Caco-2 (cell line): ENCODE measurements around the gene SOX5. TPM values are rescaled to one million over a fixed set of nuclear protein-coding genes. Genes with fewer than 3 reads are reported as not detected.

Source experiments
- Bru-seq: library from RNA; stranded (reverse); fragments of 400-500 nt; gene quantifications from one replicate; lab custom pipeline; 2021; lab: Mats Ljungman, UMichigan
- BruChase-seq, 2 experiments: library from RNA; stranded (reverse); fragments of 400-500 nt; gene quantifications; one replicate each; lab custom pipeline; 2021; lab: Mats Ljungman, UMichigan
- BruUV-seq: library from RNA; stranded (reverse); fragments of 400-500 nt; replicated peaks from 2 replicates; lab custom pipeline; 2021; lab: Mats Ljungman, UMichigan
- CTCF ChIA-PET: fragments of 300-600 bp; sonication (Branson Sonifier 250); formaldehyde crosslinking; loops from one replicate; lab custom pipeline; 2022; ENCODE audit warnings: antibody characterized with exemption; lab: Charles Lee
- POLR2A ChIA-PET: fragments of 300-600 bp; sonication (Branson Sonifier 250); formaldehyde crosslinking; loops from one replicate; lab custom pipeline; 2022; ENCODE audit warnings: antibody characterized with exemption; lab: Charles Lee
- DNase-seq, 2 experiments: peaks; one replicate each; pipeline versions ENCODE4 v3.0.0 to v3.0.0-alpha.2; 2020 to 2022
- H3K27me3 ChIP-seq: replicated peaks from 2 replicates; pipeline ENCODE4 v1.6.0; 2011; ENCODE audit warnings: low read length; ENCODE audit not compliant: control insufficient read depth, insufficient read depth
- H3K36me3 ChIP-seq: 2 replicates; pipeline ENCODE4 v1.5.1; 2011; ENCODE audit warnings: low read length; ENCODE audit not compliant: control insufficient read depth, insufficient read depth
- H3K4me1 ChIP-seq: fragments of 250-450 bp; sonication (Bioruptor Pico); 2 replicates; pipeline ENCODE4 v1.5.1; 2020; ENCODE audit warnings: mild to moderate bottlenecking
- H3K4me3 ChIP-seq: 2 replicates; pipeline ENCODE4 v1.5.1; 2011; ENCODE audit warnings: low read depth, mild to moderate bottlenecking, control low read depth, low read length
- H3K9me3 ChIP-seq: fragments of 250-450 bp; sonication (Bioruptor Pico); 2 replicates; pipeline ENCODE4 v1.5.1; 2020; ENCODE audit warnings: mild to moderate bottlenecking, moderate library complexity
- H3K27ac Mint-ChIP-seq: one replicate; pipeline ENCODE4 v1.8.0; 2022; ENCODE audit warnings: mixed read lengths; ENCODE audit not compliant: unreplicated experiment
- H3K27me3 Mint-ChIP-seq: one replicate; pipeline ENCODE4 v1.8.0; 2022; ENCODE audit warnings: mixed read lengths; ENCODE audit not compliant: insufficient read depth, unreplicated experiment
- H3K36me3 Mint-ChIP-seq: one replicate; pipeline ENCODE4 v1.8.0; 2022; ENCODE audit warnings: mild to moderate bottlenecking, mixed read lengths; ENCODE audit not compliant: insufficient read depth, unreplicated experiment
- H3K4me1 Mint-ChIP-seq: one replicate; pipeline ENCODE4 v1.8.0; 2022; ENCODE audit warnings: low read depth, mixed read lengths; ENCODE audit not compliant: unreplicated experiment
- H3K4me3 Mint-ChIP-seq: one replicate; pipeline ENCODE4 v1.8.0; 2022; ENCODE audit warnings: mild to moderate bottlenecking, moderate library complexity, mixed read lengths; ENCODE audit not compliant: unreplicated experiment
- H3K9me3 Mint-ChIP-seq: one replicate; pipeline ENCODE4 v1.8.0; 2022; ENCODE audit warnings: mixed read lengths; ENCODE audit not compliant: unreplicated experiment
- intact Hi-C: fragments of 100-400 bp; cut with micrococcal nuclease; formaldehyde crosslinking; loops from one replicate; pipeline ENCODE4 v1.10.0; 2022; ENCODE audit not compliant: unreplicated experiment
- long read RNA-seq: library from polyadenylated mRNA; stranded (forward); transcript quantifications from one replicate; pipeline ENCODE4 v2.0.0, GENCODE V29; 2022
- total RNA-seq: library from RNA; stranded (reverse); gene quantifications from 2 replicates; pipeline ENCODE4 v1.2.3, GENCODE V29; 2022
- TF ChIP-seq, protein P1 (sequence below), 2 experiments: fragments of 200-600 bp in 1 of 2; IDR thresholded peaks; 1 replicate in 1 of 2; 2 replicates in 1 of 2; pipeline versions ENCODE4 v1.5.1 to v1.8.0; 2011 to 2022; ENCODE audit warnings: antibody characterized with exemption in 1 of 2, control low read depth in 1 of 2, inconsistent platforms in 1 of 2, low read depth in 1 of 2, low read length in 1 of 2, mild to moderate bottlenecking in 1 of 2, moderate library complexity in 1 of 2; ENCODE audit not compliant: insufficient read depth in 1 of 2, severe bottlenecking in 1 of 2, unreplicated experiment in 1 of 2

Gene SOX5
- 15.4 and 16.8 TPM in 2 replicates for total RNA-seq
- Bru-seq, nascent RNA: percentile 75 among the genes with signal in this experiment
- percentile 76 among the genes with signal in this experiment for BruChase-seq, experiment 1, labeled RNA remaining after a 2-hour chase
- BruChase-seq, experiment 2, labeled RNA remaining after a 6-hour chase: percentile 60 among the genes with signal in this experiment
- long read RNA-seq, partial matches to known transcripts: 0 of 5 reads
- long read RNA-seq, other reads (novel, unspliced or antisense): 5 of 5 reads

- no peaks in the 10 kb centered on the region for H3K36me3 Mint-ChIP-seq
- H3K27me3 Mint-ChIP-seq: no peaks in the 10 kb centered on the region
- H3K27ac Mint-ChIP-seq: no peak within 1 kb of the TSS
- BruUV-seq: no TSS peak
- H3K9me3 ChIP-seq: no peaks in the 10 kb centered on the region
- peak; percentile 60 to 61 for DNase-seq
- POLR2A ChIA-PET: no interaction called here
- peak within 1 kb of the TSS; percentile 48 for H3K4me3 ChIP-seq
- CTCF ChIA-PET: no interaction called here
- no peaks in the 10 kb centered on the region for H3K27me3 ChIP-seq
- intact Hi-C loops: loop anchor here (10.0 kb wide), 1 partner anchor 745 kb away; no protein-coding TSS in a partner anchor
- H3K36me3 ChIP-seq: no peaks in the 10 kb centered on the region
- H3K9me3 Mint-ChIP-seq: no peaks in the 10 kb centered on the region
- no peaks in the 10 kb centered on the region for H3K4me1 ChIP-seq
- TF ChIP-seq, protein P1, sequence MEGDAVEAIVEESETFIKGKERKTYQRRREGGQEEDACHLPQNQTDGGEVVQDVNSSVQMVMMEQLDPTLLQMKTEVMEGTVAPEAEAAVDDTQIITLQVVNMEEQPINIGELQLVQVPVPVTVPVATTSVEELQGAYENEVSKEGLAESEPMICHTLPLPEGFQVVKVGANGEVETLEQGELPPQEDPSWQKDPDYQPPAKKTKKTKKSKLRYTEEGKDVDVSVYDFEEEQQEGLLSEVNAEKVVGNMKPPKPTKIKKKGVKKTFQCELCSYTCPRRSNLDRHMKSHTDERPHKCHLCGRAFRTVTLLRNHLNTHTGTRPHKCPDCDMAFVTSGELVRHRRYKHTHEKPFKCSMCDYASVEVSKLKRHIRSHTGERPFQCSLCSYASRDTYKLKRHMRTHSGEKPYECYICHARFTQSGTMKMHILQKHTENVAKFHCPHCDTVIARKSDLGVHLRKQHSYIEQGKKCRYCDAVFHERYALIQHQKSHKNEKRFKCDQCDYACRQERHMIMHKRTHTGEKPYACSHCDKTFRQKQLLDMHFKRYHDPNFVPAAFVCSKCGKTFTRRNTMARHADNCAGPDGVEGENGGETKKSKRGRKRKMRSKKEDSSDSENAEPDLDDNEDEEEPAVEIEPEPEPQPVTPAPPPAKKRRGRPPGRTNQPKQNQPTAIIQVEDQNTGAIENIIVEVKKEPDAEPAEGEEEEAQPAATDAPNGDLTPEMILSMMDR (IDR thresholded peaks at IDR 0.05; ENCODE audit: insufficient read depth in 1 of 2, low read depth in 1 of 2, low read length in 1 of 2, severe bottlenecking in 1 of 2, unreplicated experiment in 1 of 2): no peak
- no peak within 1 kb of the TSS for H3K4me3 Mint-ChIP-seq
- H3K4me1 Mint-ChIP-seq: no peaks in the 10 kb centered on the region
Observed at GRCh38 chr12:23949348-23950209, at the start of gene SOX5. Gene SOX5 (minus strand): TSS chr12:23949670. CDS start chr12:23949601, 69 bp downstream.

DNA sequence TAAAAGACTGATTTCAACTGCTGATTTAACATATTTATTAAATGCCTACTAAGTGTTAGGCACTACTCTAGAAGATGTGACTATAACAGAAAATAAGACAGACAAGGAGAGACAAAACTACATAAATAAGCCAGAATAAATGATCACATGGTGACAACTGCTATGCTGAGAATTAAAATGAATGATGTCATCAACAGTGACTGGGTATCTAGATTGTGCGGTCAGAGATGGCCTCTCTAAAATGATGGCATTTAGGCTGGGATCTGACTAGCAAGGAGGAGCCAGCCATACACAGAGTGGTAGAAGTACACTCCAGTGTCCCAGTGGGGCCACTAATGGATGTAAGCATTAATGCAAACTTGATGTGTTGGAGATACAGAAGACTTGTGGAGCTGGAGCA, 37.6 kb upstream of the SOX5 start:
- POLR2A ChIA-PET: no interaction called here

DNA sequence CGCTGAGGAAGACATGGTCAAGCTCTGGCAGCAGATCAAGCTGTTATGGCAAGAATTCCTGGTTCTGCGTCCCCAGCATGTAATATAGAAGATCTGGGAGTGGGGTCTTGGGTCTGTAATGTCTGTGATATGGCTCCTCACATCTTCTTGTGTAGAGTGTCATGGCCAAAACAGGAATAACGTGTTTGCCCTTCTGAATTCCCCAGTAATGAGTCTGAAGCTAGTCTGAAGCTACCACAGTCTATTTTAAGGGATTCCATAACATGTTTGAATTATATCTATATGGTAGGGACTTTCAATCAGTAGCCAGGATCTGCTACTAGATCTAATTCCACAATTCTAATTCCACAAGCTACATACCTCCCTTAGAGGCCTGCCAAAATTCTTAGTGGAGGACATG, 31.4 kb upstream of the SOX5 start:
- Histone ChIP-seq H3K27me3 (no peaks in the 10 kb centered on the region), H3K4me1 (no peaks in the 10 kb centered on the region), H3K9me3 (no peaks in the 10 kb centered on the region), H3K4me3 (no peak overlapping the region), H3K36me3 (no peaks in the 10 kb centered on the region)
- no peaks in the 10 kb centered on the region for H3K4me1 Mint-ChIP-seq
- no peaks in the 10 kb centered on the region for H3K36me3 Mint-ChIP-seq
- no TSS peak for BruUV-seq
- no peak overlapping the region for H3K4me3 Mint-ChIP-seq
- no peak for DNase-seq
- CTCF ChIA-PET: no interaction called here
- H3K27me3 Mint-ChIP-seq: no peaks in the 10 kb centered on the region
- H3K9me3 Mint-ChIP-seq: no peaks in the 10 kb centered on the region
- TF ChIP-seq, protein P1 (IDR thresholded peaks at IDR 0.05; ENCODE audit: insufficient read depth in 1 of 2, low read depth in 1 of 2, low read length in 1 of 2, severe bottlenecking in 1 of 2, unreplicated experiment in 1 of 2): no peak
- intact Hi-C loops: no loop called here
- no peak overlapping the region for H3K27ac Mint-ChIP-seq
- POLR2A ChIA-PET: no interaction called here

More for the DNA sequence above, 37.6 kb upstream of the SOX5 start:
- intact Hi-C loops: no loop called here
- no peak for DNase-seq
- Mint-ChIP-seq H3K27ac (no peak overlapping the region), H3K9me3 (no peaks in the 10 kb centered on the region), H3K36me3 (no peaks in the 10 kb centered on the region), H3K27me3 (peaks cover 2% of the 10 kb centered on the region), H3K4me3 (no peak overlapping the region), H3K4me1 (no peaks in the 10 kb centered on the region)
- Histone ChIP-seq H3K27me3 (no peaks in the 10 kb centered on the region), H3K4me3 (no peak overlapping the region), H3K9me3 (no peaks in the 10 kb centered on the region), H3K36me3 (no peaks in the 10 kb centered on the region), H3K4me1 (no peaks in the 10 kb centered on the region)
- CTCF ChIA-PET: no interaction called here
- no TSS peak for BruUV-seq
- TF ChIP-seq, protein P1 (IDR thresholded peaks at IDR 0.05; ENCODE audit: insufficient read depth in 1 of 2, low read depth in 1 of 2, low read length in 1 of 2, severe bottlenecking in 1 of 2, unreplicated experiment in 1 of 2): no peak
